Stomach (tissue), 9 donors: ENCODE results near the gene KIAA0513. TPM values are rescaled to one million over a fixed set of nuclear protein-coding genes. Genes with fewer than 3 reads are reported as not detected.

Source experiments
- DNase-seq, 2 donors: peaks; one replicate each; pipeline versions ENCODE4 v3.0.0 to v3.0.0-alpha.2; 2013 to 2019
- H3K27ac ChIP-seq, 5 donors: fragments of 200-600 bp in 4 of 5; sonication (generic) in 4 of 5; one replicate each; pipeline ENCODE4 v1.5.1; 2013 to 2019; ENCODE audit warnings: mild to moderate bottlenecking in 1 of 5, moderate library complexity in 1 of 5
- H3K27me3 ChIP-seq, 3 donors: fragments of 200-600 bp; sonication (generic); one replicate each; pipeline ENCODE4 v1.5.1; 2017 to 2019; ENCODE audit warnings: mixed run types in 1 of 3
- H3K36me3 ChIP-seq, 4 donors: fragments of 200-600 bp; sonication (generic); 1 replicate in 3 of 4; 2 replicates in 1 of 4; pipeline ENCODE4 v1.5.1; 2016 to 2019
- H3K4me1 ChIP-seq, 4 donors: fragments of 200-600 bp; sonication (generic); one replicate each; pipeline ENCODE4 v1.5.1; 2016 to 2019
- H3K4me3 ChIP-seq, 4 donors: fragments of 200-600 bp; sonication (generic) in 3 of 4; one replicate each; pipeline ENCODE4 v1.5.1; 2016 to 2019; ENCODE audit warnings: mild to moderate bottlenecking in 1 of 4
- H3K9me3 ChIP-seq, 4 donors: fragments of 200-600 bp; sonication (generic); one replicate each; pipeline ENCODE4 v1.5.1; 2016 to 2019
- CTCF ChIP-seq, 7 experiments: fragments of 450-650 bp in 4 of 7; fragments of 200-600 bp in 3 of 7; sonication (generic) in 3 of 7; IDR thresholded peaks; one replicate each; pipeline ENCODE4 v1.5.1; 2016 to 2019; ENCODE audit warnings: antibody characterized with exemption in 7 of 7, control low read depth in 2 of 7, mild to moderate bottlenecking in 1 of 7
- EP300 ChIP-seq: sonication (generic); formaldehyde crosslinking; IDR thresholded peaks from one replicate; pipeline ENCODE4 v1.6.1; 2017; ENCODE audit warnings: antibody characterized with exemption
- POLR2A ChIP-seq, 4 donors: fragments of 450-650 bp; IDR thresholded peaks; one replicate each; pipeline ENCODE4 v1.6.1; 2016; ENCODE audit warnings: antibody characterized with exemption in 4 of 4, control low read depth in 2 of 4, mild to moderate bottlenecking in 1 of 4, moderate library complexity in 1 of 4
- POLR2AphosphoS5 ChIP-seq, 3 donors: sonication (generic); formaldehyde crosslinking; IDR thresholded peaks; one replicate each; pipeline ENCODE4 v1.6.1; 2016; ENCODE audit warnings: antibody characterized with exemption in 3 of 3
- WGBS, 5 donors: extraction: QIAGEN DNeasy Blood & Tissue Kit in 3 of 5; methylation state at CpG; one replicate each; pipeline versions ENCODE4 v1.1.5 to v1.1.7; 2013 to 2018; 5-methylcytosine and 5-hydroxymethylcytosine counted together
- intact Hi-C: fragments of 100-400 bp; cut with DNase I; formaldehyde crosslinking; loops from one replicate; pipeline ENCODE4 v1.15.1; 2023; ENCODE audit warnings: low total_unique reads
- polyA plus RNA-seq, 3 donors: library from polyadenylated mRNA; stranded (reverse); fragments of 200-250 nt; gene quantifications; one replicate each; pipeline ENCODE4 v1.2.3, GENCODE V29; 2013
- total RNA-seq, 5 donors: library from RNA; depleted of rRNA; stranded (reverse); fragments of >200 nt; gene quantifications; one replicate each; pipeline versions ENCODE4 v1.1.0 to v1.2.3, GENCODE V29; 2014 to 2016
- donor health status: healthy with polysubstance abuse.
- donor health status: Bipolar disorder and iron deficiency.
- donor health status: healthy.

The KIAA0513 gene
- total and polyA plus RNA-seq, 8 donors = 3.6 to 40.6 (median 14.9) TPM

- no peak overlapping the region for H3K27ac ChIP-seq
- H3K9me3 ChIP-seq = no peaks in the 10 kb centered on the region
- TF ChIP-seq POLR2AphosphoS5 (IDR thresholded peaks at IDR 0.05) = no peak
- no peak for TF ChIP-seq POLR2A (IDR thresholded peaks at IDR 0.05)
- DNase-seq = no peak
- peaks cover 0 to 24% (median 3%) of the 10 kb centered on the region in 3 donors for H3K27me3 ChIP-seq
- H3K4me1 ChIP-seq = peaks cover 0 to 20% (median 12%) of the 10 kb centered on the region in 4 donors
- H3K36me3 ChIP-seq = peaks cover under 1 to 11% (median 9%) of the 10 kb centered on the region in 4 donors
- WGBS, 5 donors = 76 to 85% (median 81%) methylated on average over 12 of the region's 12 CpGs
- intact Hi-C loops = no loop called here
- no peak overlapping the region for H3K4me3 ChIP-seq
Observed at GRCh38 chr16:85094176-85094805, 66.7 kb downstream of the KIAA0513 start.

GRCh38 chr16:85094812-85095211, 67.2 kb downstream of the KIAA0513 start:
- H3K27me3 ChIP-seq = peaks cover 0 to 24% (median 3%) of the 10 kb centered on the region in 3 donors
- DNase-seq = no peak
- intact Hi-C loops = no loop called here
- no peak overlapping the region for H3K27ac ChIP-seq
- peaks cover 0 to 15% (median 9%) of the 10 kb centered on the region in 4 donors for H3K4me1 ChIP-seq
- H3K9me3 ChIP-seq = no peaks in the 10 kb centered on the region
- peaks cover 0 to 6% (median 3%) of the 10 kb centered on the region in 4 donors for H3K36me3 ChIP-seq
- TF ChIP-seq POLR2A (IDR thresholded peaks at IDR 0.05) = no peak
- WGBS, 5 donors = 74 to 86% (median 80%) methylated on average over 8 to 12 of the region's 12 CpGs
- no peak overlapping the region for H3K4me3 ChIP-seq

- no peak for DNase-seq
Observed at GRCh38 chr16:85096921-85097320, 69.3 kb downstream of the KIAA0513 start.

GRCh38 chr16:85098565-85098964, 71.0 kb downstream of the KIAA0513 start:
- no peak for TF ChIP-seq POLR2AphosphoS5 (IDR thresholded peaks at IDR 0.05)
- no peak for TF ChIP-seq EP300
- no peak for TF ChIP-seq CTCF (IDR thresholded peaks at IDR 0.05)
- TF ChIP-seq POLR2A (IDR thresholded peaks at IDR 0.05) = no peak
- 75 to 83% (median 81%) methylated on average over 10 of the region's 10 CpGs for WGBS, 5 donors
- no peak overlapping the region for H3K27ac ChIP-seq
- DNase-seq = no peak
- intact Hi-C loops = no loop called here
- H3K36me3 ChIP-seq = no peaks in the 10 kb centered on the region
- H3K9me3 ChIP-seq = no peaks in the 10 kb centered on the region
- H3K27me3 ChIP-seq = peaks cover 0 to 24% (median 3%) of the 10 kb centered on the region in 3 donors
- H3K4me3 ChIP-seq = no peak overlapping the region
- H3K4me1 ChIP-seq = no peaks in the 10 kb centered on the region

More at GRCh38 chr16:85096921-85097320, 69.3 kb downstream of the KIAA0513 start:
- H3K9me3 ChIP-seq = no peaks in the 10 kb centered on the region
- H3K27ac ChIP-seq = no peak overlapping the region
- peaks cover 0 to 24% (median 3%) of the 10 kb centered on the region in 3 donors for H3K27me3 ChIP-seq
- 57 to 78% (median 63%) methylated on average over 9 of the region's 9 CpGs for WGBS, 5 donors
- H3K4me3 ChIP-seq = no peak overlapping the region
- no peaks in the 10 kb centered on the region for H3K36me3 ChIP-seq
- TF ChIP-seq EP300 (no peak), CTCF (IDR thresholded peaks at IDR 0.05) (no peak), POLR2AphosphoS5 (IDR thresholded peaks at IDR 0.05) (no peak), POLR2A (IDR thresholded peaks at IDR 0.05) (no peak)
- intact Hi-C loops = no loop called here
- H3K4me1 ChIP-seq = no peaks in the 10 kb centered on the region

GRCh38 chr16:85100265-85100664, 72.7 kb downstream of the KIAA0513 start:
- TF ChIP-seq POLR2A (IDR thresholded peaks at IDR 0.05) (no peak), POLR2AphosphoS5 (IDR thresholded peaks at IDR 0.05) (no peak), EP300 (no peak), CTCF (IDR thresholded peaks at IDR 0.05) (no peak)
- WGBS, 5 donors = 90 to 97% (median 93%) methylated on average over 10 of the region's 10 CpGs

More at GRCh38 chr16:85100265-85100664, 72.7 kb downstream of the KIAA0513 start:
- peaks cover 0 to 7% (median 0%) of the 10 kb centered on the region in 4 donors for H3K4me1 ChIP-seq
- no peak overlapping the region for H3K27ac ChIP-seq
- H3K9me3 ChIP-seq = no peaks in the 10 kb centered on the region
- DNase-seq = no peak
- intact Hi-C loops = no loop called here
- no peaks in the 10 kb centered on the region for H3K36me3 ChIP-seq
- H3K27me3 ChIP-seq = peaks cover 0 to 15% (median 0%) of the 10 kb centered on the region in 3 donors
- H3K4me3 ChIP-seq = no peak overlapping the region
